GM21515 (cell line): ENCODE measurements around the gene HOXA10.

ENCODE experiments used
- ATAC-seq: cut with Tn5 transposase; IDR thresholded peaks from one replicate; pipeline ENCODE4 v1.9.1; 2021; ENCODE audit not compliant: unreplicated experiment

HOXA10 gene

DNA sequence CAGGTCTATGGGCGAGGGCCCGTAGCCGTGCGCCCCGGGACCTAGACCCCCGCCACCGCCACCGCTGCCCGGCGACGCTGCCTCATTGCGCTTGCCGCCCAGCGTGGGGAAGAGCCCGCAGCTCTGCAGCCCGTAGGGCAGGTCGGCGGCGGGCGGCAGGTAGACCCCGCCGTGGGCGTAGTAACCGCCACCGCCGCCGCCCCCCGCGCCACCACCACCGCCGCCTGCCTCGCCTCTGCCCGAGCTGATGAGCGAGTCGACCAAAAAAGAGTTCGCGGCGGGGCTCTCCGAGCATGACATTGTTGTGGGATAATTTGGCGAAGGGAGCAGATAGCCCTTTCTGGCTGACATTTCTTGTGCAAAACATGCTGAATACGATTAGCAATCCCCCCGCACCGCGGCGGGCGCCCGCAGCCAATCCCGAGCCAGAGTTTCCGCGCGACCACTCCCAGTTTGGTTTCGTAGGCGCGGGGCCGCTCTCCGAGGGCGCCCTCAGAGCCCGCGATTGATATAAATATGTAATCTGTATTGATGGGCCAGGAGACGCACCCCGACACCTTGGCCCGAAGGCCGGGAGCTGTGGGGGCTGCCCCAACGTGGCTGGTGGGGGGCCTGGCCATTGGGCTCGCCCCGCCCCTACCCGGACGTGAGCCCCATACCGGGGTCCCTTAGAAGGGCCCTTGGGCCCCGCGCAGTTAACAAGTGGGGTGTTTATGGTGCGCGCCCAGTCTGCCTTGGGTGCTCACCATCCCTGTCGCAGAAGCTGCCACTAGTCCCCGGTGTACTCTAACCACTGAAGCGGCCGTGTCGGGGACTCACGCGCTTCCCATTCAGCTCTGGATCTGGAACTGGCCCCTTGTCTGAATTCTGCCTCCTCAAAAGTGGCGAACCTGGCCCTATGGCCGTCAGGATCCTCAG is at the start of gene HOXA10:
TSS of gene HOXA10 (minus strand) at position 365 of the 918 bp plus-strand sequence. CDS start at position 351, 14 bp downstream.
- ATAC-seq, result no peak

DNA sequence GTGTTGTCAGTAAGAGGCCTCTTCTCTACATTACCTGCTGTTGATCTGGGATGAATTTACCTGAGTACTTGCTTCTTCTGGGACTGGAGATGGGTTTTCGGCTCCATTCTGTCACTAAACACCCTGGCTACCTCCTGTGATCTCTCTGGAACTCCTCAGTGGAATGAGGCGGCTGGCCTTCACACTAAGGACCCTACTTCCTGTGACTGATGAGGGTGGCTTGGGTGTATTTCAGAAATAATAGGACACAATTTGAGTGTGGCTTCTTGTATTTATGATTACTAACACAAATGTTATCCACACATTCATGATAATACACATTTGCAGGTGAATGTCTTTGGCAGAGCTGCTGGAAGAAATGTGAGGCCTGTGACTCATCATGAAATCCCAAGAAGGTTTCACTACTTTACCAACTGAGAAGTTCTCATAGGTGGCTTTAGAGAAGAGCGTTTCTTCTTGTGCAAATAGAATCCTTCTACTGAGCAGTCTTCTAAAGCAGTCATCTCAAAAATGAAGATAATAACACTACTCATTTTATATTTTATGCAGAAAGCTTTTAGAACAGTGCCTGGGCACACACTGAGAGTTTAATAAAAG is 47.2 kb upstream of the HOXA10 start:
- ATAC-seq, result no peak

DNA sequence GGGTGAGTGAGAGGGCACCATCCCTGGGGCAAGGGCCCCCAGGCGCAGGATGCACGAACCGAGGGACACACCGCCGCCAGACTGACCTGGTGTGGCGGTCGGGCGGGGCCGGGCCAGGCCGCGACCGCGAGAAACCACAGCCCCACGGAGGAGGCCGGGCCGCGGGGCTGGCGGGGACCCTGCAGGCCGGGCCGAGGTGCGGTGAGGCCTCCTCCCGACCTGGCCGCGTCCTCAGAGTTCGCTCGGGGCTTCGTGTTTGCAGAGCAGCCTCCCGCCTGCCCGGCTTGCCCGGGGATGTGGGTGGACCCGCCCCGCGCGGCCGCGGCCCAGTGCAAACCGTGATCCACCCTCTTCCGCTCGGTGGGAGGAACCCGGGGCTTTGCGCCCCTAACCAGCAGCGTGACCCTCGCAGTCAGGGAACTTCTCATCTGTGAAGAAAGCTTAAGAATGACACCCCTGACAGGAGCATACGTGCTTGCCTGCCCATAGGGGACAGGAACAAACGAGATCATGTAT is 46.4 kb upstream of the HOXA10 start:
- no peak for ATAC-seq

- ATAC-seq, result no peak
Measured at GRCh38 chr7:27219821-27220220, 45.7 kb upstream of the HOXA10 start.

DNA sequence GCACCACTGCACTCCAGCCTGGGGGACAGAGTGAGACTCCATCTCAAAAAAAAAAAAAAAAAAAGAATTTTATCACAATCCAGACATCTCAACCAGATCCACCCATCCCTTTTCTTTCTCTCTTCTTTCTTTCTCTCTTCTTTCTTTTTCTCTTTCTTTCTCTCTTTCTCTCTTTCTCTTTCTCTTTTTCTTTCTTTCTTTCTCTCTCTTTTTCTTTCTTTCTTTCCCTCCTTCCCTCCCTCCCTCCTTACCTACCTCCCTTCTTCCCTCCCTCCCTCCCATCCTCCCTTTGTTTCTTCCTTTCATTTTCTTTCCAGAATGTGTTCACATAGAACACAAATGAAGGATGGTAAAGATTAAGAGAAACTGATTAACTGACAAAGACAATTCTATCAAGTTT is 43.8 kb upstream of the HOXA10 start:
- no peak for ATAC-seq

DNA sequence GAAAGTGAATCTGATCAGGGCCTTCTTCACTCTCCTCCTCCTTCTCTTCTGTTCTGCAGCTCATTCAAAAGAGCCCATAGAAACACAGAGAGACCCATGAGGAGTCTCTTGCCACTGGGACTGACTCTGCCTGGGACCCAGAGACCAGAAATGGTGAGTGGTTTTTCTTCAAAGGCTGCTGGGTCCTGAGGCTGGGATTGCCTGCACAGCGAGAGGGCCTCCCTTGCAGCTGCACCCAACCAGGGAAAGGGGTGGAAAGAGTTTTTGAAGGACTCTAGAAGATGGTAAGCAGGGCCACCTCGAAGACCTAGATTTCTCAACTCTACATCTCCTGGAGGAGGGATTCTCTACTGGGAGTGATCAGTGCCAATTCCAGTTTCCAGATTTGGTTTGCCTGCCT is 41.2 kb upstream of the HOXA10 start:
- no peak for ATAC-seq

- ATAC-seq, result no peak
Measured at GRCh38 chr7:27214239-27214950, 40.3 kb upstream of the HOXA10 start.

DNA sequence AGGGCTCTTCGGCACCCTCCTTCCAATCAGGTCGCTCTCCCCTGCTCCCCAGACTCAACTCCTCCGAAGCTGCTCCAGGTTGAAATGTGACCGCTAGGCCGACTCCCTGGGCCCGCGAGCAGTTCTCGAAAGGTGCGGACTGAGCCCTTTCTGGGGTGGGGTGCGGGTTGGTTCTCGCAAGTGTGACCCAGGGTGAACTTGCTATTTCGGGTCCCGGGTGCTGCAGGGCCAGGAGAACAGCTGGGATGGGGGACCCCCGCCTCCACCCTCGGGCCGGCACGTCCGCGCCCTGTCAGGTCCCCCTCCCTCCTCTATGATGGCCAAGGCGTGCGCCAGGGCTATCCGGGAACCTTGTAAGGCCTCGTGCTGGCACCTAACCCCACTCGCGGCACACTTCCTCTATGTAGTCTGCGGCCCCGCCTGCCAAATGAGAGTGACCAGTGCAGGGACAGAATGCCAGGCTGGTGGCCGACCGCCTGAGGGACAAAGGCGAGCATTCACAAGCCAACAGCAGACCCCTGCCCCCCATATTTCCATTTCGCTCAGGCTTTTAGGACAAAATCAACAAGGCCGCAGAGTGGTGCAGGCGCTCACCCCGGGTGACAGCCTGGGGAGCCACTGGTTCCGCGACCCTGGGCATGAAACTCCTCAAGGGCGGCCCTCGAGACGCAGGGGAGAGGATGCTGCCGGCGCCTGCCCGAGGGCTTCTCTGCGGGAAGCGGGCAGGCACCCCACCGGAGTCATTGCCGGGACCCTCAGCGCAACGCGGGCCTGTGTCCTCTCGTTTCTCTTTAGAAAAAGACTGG is 39.5 kb upstream of the HOXA10 start:
- no peak for ATAC-seq

DNA sequence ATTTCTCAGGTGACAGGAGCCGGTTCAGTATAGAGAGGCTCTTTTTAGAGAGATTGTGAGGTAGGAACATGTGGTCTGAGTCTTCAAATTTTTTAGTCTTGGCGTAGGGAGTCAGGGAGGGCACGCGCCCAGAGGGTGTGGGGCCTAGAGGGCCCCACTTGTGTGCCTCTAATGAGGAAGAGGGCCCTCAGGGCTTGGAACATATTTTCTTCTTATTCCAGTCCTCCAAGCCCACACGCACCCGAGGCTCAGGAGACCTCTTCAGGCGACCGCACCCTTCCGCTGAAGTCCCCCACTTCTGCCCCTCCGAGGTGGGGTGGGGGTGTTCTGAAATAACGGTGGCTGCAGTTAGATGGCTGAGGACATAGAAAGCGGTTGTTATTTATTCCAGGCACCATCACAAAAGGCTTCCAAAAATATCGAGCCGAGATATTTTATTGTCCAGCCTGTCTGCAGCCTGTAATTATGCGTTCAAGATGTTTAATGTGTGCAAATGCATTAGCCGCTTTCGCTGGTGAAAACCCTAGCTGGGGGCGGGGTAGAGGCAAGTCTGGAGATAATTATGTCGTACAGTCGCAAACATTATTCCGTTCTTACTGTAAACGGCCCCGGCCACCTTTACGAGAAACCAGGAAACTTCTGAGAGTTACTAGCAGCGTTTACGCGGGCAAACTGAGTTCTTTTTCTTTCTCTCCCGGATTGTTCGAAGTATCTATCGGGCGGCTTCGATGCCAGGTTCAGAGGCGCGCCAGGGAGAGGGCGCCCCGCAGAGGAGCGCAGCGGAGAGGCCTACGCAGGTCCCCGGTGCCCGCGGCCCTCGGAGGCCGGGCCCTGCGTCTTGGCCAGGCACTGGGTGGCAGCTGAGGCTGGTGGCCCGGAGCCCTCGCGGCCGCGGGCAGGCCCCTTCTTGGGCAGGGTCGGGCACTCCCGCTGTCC is 38.6 kb upstream of the HOXA10 start:
- ATAC-seq, result no peak

GRCh38 chr7:27211764-27212204 is 37.7 kb upstream of the HOXA10 start:
- no peak for ATAC-seq

GRCh38 chr7:27211084-27211446 is 36.9 kb upstream of the HOXA10 start:
- no peak for ATAC-seq

- ATAC-seq, result no peak
Measured at GRCh38 chr7:27210441-27211083, 36.4 kb upstream of the HOXA10 start.

GRCh38 chr7:27209933-27210440 is 35.9 kb upstream of the HOXA10 start:
- ATAC-seq, result no peak

DNA sequence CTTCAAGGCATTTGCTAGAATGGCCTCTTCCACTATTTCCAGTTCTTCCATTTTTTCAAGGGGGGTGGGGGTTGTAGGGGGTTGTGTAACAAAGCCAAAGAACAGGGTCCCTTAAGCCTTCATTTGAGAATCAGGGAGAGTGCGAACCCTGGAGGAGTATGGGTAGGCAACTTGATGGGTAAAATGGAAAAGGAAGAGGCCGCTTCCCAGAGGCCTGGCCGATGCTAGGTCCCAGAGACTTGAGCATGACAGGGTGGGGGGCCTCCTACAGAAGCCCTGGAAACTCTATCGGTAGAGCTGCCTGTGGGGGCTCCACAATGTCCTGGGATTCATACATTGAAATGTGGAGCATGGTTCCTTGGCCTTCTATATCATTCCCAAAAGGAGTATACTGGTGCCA is 34.9 kb upstream of the HOXA10 start:
- no peak for ATAC-seq

DNA sequence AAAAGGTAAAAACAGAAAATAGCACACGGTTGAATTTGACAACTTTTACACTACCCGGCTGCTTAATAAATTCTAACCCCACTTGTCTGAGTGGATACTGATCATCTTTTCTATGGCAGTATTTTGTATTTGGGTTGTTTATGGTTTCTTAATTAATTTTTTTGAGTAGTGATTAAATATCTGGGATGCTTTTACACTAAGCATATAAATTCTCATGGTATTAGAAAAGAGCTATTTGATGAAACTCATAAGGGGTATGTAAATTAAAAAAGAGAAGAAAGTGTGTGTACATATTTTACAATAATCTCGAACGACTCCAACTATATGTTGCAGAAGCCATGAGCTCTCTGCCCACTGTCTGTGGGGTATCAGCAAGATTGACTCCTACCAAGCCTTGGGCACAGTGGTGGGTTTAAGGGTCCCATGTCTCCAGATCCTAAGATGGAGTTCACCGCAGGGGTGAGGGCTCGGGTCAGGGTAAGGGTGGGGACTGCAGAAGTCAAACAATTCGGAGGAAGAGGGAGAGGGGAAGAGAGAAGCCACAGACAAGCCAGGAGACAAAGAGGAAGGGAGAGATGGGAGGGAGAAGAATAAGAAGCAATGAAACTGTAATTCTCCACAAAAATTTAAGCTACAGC is 33.3 kb upstream of the HOXA10 start:
- ATAC-seq, result no peak

DNA sequence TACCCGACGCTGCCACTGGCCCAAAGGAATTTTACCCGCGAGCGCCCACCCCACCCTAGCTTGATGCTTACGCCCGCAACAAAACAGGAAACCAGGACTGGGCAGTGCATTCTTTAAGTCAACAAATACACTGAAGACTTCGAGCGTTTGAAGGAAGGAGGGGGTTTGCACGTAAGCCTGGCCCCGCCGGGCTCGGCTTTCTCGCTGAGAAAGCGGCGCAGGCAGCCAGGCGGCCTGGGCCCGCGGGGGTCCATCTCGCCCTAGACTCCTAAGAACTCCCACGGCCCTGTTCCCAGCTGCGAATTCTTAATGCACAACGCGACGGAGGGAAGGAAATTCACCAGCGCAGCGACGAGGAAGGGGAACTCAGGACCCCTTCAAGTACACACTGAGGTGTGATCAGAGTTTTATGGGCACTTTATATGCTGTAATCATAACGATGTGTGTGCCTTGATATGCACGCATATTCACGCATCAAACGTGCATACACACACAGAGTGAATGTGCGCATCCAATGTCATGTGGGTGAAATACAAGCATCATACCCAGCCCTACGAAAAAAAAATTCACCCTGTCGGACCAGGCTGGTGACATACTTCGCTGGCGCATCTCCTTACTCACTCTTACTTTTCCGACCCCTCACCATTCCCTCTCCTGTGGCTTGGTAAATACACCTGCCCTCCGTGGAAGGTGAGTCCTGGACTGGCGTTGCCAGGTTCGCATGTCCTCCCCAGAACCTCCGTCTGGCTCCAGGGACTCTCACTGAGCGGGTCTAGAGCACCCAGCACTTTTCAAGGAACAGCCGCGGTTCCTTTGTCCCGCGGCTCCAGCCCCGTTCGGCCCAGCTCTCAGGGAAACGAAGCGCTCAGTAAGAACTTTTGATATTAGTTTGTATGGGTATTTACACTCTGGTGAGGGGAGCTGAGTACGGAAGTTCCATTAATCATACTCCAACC is 31.5 kb upstream of the HOXA10 start:
- ATAC-seq, result no peak

- no peak for ATAC-seq
Measured at GRCh38 chr7:27204851-27205322, 30.8 kb upstream of the HOXA10 start.
